ENCODE results near the gene ZYG11A. TPM values are rescaled to one million over a fixed set of nuclear protein-coding genes. Genes with fewer than 3 reads are reported as not detected.

Gene ZYG11A
- total and polyA plus RNA-seq, 2 of the 8 experiments (the other 6 are each of a cell fraction or from before 2014, with no cell fraction given) = 0.89 to 2.6 TPM

- CTCF ChIA-PET (ENCODE audit: partially characterized antibody) = interaction anchor here (0.6 to 1.5 kb wide), 3 partner anchors 10 to 89 kb away, joined by 3 to 7 read pairs (median 3); no protein-coding TSS in a partner anchor
- DNase-seq (ENCODE audit: low read depth in 1 of 2, low spot score in 2 of 2) = no peak
- peak; percentile 51 for TF ChIP-seq NANOG (IDR thresholded peaks at IDR 0.05; ENCODE audit: insufficient read depth, low read depth, low read length, poor library complexity, severe bottlenecking)
- TF ChIP-seq JUN (IDR thresholded peaks at IDR 0.05; ENCODE audit: low read depth, low read length) = no peak
- no peak for TF ChIP-seq TAF7 (optimal IDR thresholded peaks at IDR 0.05; ENCODE audit: borderline replicate concordance, low read depth, low read length)
- TF ChIP-seq KDM1A (IDR thresholded peaks at IDR 0.05; ENCODE audit: borderline replicate concordance, low read length) = no peak
- no peak for TF ChIP-seq E2F6 (IDR thresholded peaks at IDR 0.05)
- TF ChIP-seq SRF (IDR thresholded peaks at IDR 0.05; ENCODE audit: low read depth, low read length) = no peak
- no peak for TF ChIP-seq RNF2 (IDR thresholded peaks at IDR 0.05; ENCODE audit: borderline replicate concordance, low read depth, low read length, missing control alignments, poor library complexity, severe bottlenecking)
- TF ChIP-seq POLR2AphosphoS5 (IDR thresholded peaks at IDR 0.05; ENCODE audit: low read depth, low read length) = no peak
- TF ChIP-seq CTBP2 (IDR thresholded peaks at IDR 0.05; ENCODE audit: borderline replicate concordance, insufficient read depth, insufficient read length, low read length) = no peak
- TF ChIP-seq CREB1 (IDR thresholded peaks at IDR 0.05) = no peak
- no peak for TF ChIP-seq MAFK (IDR thresholded peaks at IDR 0.05; ENCODE audit: low read depth, low read length)
These were observed 6.5 kb upstream of the ZYG11A start for GRCh38 chr1:52836035-52836434.

More at GRCh38 chr1:52836035-52836434, 6.5 kb upstream of the ZYG11A start:
- Histone ChIP-seq H3K9me3 (ENCODE audit: insufficient read depth in 2 of 2, low read depth in 1 of 2, low read length in 1 of 2) (no peaks in the 10 kb centered on the region), H3K27me3 (replicated peaks in 1 of 4; ENCODE audit: control insufficient read depth in 3 of 4, extremely low read depth in 1 of 4, insufficient read depth in 3 of 4, low read length in 3 of 4) (no peaks in the 10 kb centered on the region; a peak in 1 of 7 replicates), H4K91ac (replicated peaks; ENCODE audit: insufficient read length, low read length) (peak overlapping the region; percentile 34), H3K14ac (ENCODE audit: insufficient read length) (no peak overlapping the region), H2BK120ac (replicated peaks; ENCODE audit: low read depth, low read length) (no peak overlapping the region), H3K9ac (replicated peaks in 1 of 4; ENCODE audit: extremely low read depth in 1 of 4, low read depth in 3 of 4, low read length in 3 of 4) (no peak overlapping the region), H3K4me1 (replicated peaks in 1 of 4; ENCODE audit: control insufficient read depth in 3 of 4, insufficient read depth in 4 of 4, low read length in 3 of 4) (peaks cover 0 to 8% (median 2%) of the 10 kb centered on the region in 4 experiments; a peak in 5 of 7 replicates), H4K8ac (ENCODE audit: extremely low read depth, insufficient read depth, low read length) (no peak overlapping the region; the same call in 1 of the 2 replicates), H3K79me1 (ENCODE audit: low read depth, low read length) (no peaks in the 10 kb centered on the region), H2BK12ac (ENCODE audit: low read depth, low read length) (no peak overlapping the region), H3K27ac (ENCODE audit: low read depth, low read length) (no peak overlapping the region), H4K5ac (ENCODE audit: insufficient read length, low read depth, low read length) (peak overlapping the region; percentile 28), H2AK5ac (ENCODE audit: low read depth, low read length) (no peak overlapping the region), H3K23ac (ENCODE audit: insufficient read length) (no peak overlapping the region), H3K56ac (replicated peaks; ENCODE audit: insufficient read length, low read depth, low read length) (no peak overlapping the region), H2AFZ (ENCODE audit: low read length) (no peak overlapping the region), H3K36me3 (ENCODE audit: control insufficient read depth in 2 of 4, insufficient read depth in 4 of 4, low read length in 3 of 4) (no peaks in the 10 kb centered on the region), H3K4me3 (ENCODE audit: extremely low read depth in 1 of 4, insufficient read depth in 2 of 4, low read depth in 3 of 4, low read length in 4 of 4) (no peak overlapping the region), H2BK20ac (ENCODE audit: low read length) (no peak overlapping the region), H2BK15ac (ENCODE audit: low read length) (no peak overlapping the region), H3K4ac (replicated peaks; ENCODE audit: insufficient read length, low read depth, low read length) (no peak overlapping the region), H2BK5ac (ENCODE audit: low read depth, low read length) (0 out of 2 replicates have a peak overlapping the region, but pooled peaks have one; percentile 60), H3K23me2 (ENCODE audit: low read depth, low read length) (no peaks in the 10 kb centered on the region), H3K18ac (ENCODE audit: extremely low read depth, low read length) (no peak overlapping the region), H4K20me1 (replicated peaks in 1 of 2; ENCODE audit: control insufficient read depth in 1 of 2, insufficient read depth in 2 of 2, low read length in 2 of 2) (no peaks in the 10 kb centered on the region), H3K79me2 (ENCODE audit: control insufficient read depth in 1 of 2, insufficient read depth in 2 of 2, low read length in 2 of 2) (no peaks in the 10 kb centered on the region), H3K4me2 (ENCODE audit: insufficient read depth in 1 of 2, low read depth in 2 of 2, low read length in 2 of 2) (peak overlapping the region in 1 of 2 experiments; percentile 5; a peak in 1 of 4 replicates)
- WGBS, 2 experiments (ENCODE audit: extremely low coverage in 1 of 2, insufficient coverage in 1 of 2, insufficient read length in 1 of 2, insufficient replicate concordance in 2 of 2, low coverage in 1 of 2, low lambda C conversion rate in 2 of 2, missing lambda C conversion rate in 1 of 2) = 41% methylated on average over 3 of the region's 3 CpGs; no CpG with 5 or more reads in 1 of the 2 experiments
- POLR2A ChIA-PET (ENCODE audit: partially characterized antibody) = interaction anchor here (1.4 kb wide), 1 partner anchor 42 kb away, joined by 3 read pairs; no protein-coding TSS in a partner anchor
- FAIRE-seq = peak; percentile 55
